Endothelial cell of umbilical vein (primary cell): Measurements from ENCODE around the gene TMTC1. TPM values are rescaled to one million over a fixed set of nuclear protein-coding genes. Genes with fewer than 3 reads are reported as not detected.

Experiments used
- BruUV-seq: library from RNA; stranded (reverse); fragments of 400-500 nt; replicated peaks from 2 replicates; lab custom pipeline; 2021; lab: Mats Ljungman, UMichigan
- CTCF ChIA-PET: fragments of 300-600, 350-600 bp; sonication (Branson Sonifier 250); formaldehyde crosslinking; loops from one replicate; lab custom pipeline; 2021; ENCODE audit warnings: antibody characterized with exemption, inconsistent platforms; lab: Charles Lee
- POLR2A ChIA-PET: fragments of 300-600, 350-600 bp; sonication (Branson Sonifier 250); formaldehyde crosslinking; loops from one replicate; lab custom pipeline; 2021; ENCODE audit warnings: antibody characterized with exemption, inconsistent platforms; lab: Charles Lee
- DNase-seq: peaks from one replicate; pipeline ENCODE4 v3.0.0-alpha.2; 2011; ENCODE audit warnings: low read depth, low spot score
- FAIRE-seq: peaks from 2 replicates; lab custom pipeline; 2011; peaks lifted over from hg19 to GRCh38; lab: Jason Lieb, UNC
- H2AFZ ChIP-seq: 2 replicates; pipeline ENCODE4 v1.6.0; 2012; ENCODE audit warnings: low read depth, low read length, control low read depth, inconsistent platforms
- H3K27ac ChIP-seq: 2 replicates; pipeline ENCODE4 v1.5.1; 2011; ENCODE audit warnings: low read depth, mild to moderate bottlenecking, control low read depth, low read length, moderate library complexity; ENCODE audit not compliant: insufficient read depth
- H3K27me3 ChIP-seq, 2 experiments: 2 replicates each; pipeline versions ENCODE4 v1.6.0 to v1.6.1; 2011; ENCODE audit warnings: low read length in 2 of 2, mixed read lengths in 1 of 2; ENCODE audit not compliant: control insufficient read depth in 2 of 2, insufficient read depth in 2 of 2
- H3K36me3 ChIP-seq, 2 experiments: 2 replicates in 1 of 2; 3 replicates in 1 of 2; pipeline ENCODE4 v1.5.1; 2011; ENCODE audit warnings: low read length in 2 of 2, mild to moderate bottlenecking in 1 of 2, moderate library complexity in 1 of 2; ENCODE audit not compliant: control insufficient read depth in 2 of 2, insufficient read depth in 2 of 2; ENCODE audit errors: extremely low read depth in 1 of 2
- H3K4me1 ChIP-seq: 3 replicates; pipeline ENCODE4 v1.5.1; 2011; ENCODE audit warnings: mild to moderate bottlenecking, low read length; ENCODE audit not compliant: control insufficient read depth, insufficient read depth; ENCODE audit errors: extremely low read depth
- H3K4me2 ChIP-seq: 2 replicates; pipeline ENCODE4 v1.6.1; 2011; ENCODE audit warnings: low read length, control low read depth, mixed read lengths; ENCODE audit not compliant: insufficient read depth
- H3K4me3 ChIP-seq, 3 experiments: fragments of 200-600 bp in 1 of 3; sonication (generic), shearing (Covaris generic) in 1 of 3; replicated peaks in 1 of 3; 2 replicates each; pipeline ENCODE4 v1.5.1; 2011 to 2016; ENCODE audit warnings: control low read depth in 3 of 3, low read length in 3 of 3, mild to moderate bottlenecking in 2 of 3, inconsistent platforms in 1 of 3, low read depth in 1 of 3, moderate library complexity in 1 of 3; ENCODE audit not compliant: insufficient read depth in 1 of 3
- H3K79me2 ChIP-seq: 2 replicates; pipeline ENCODE4 v1.6.0; 2012; ENCODE audit warnings: low read length, inconsistent platforms; ENCODE audit not compliant: control insufficient read depth, insufficient read depth
- H3K9ac ChIP-seq: replicated peaks from 2 replicates; pipeline ENCODE3; 2011; ENCODE audit warnings: low read length, control low read depth; ENCODE audit not compliant: insufficient read depth; ENCODE audit errors: extremely low read depth
- H3K9me1 ChIP-seq: replicated peaks from 3 replicates; pipeline ENCODE4 v1.6.0; 2011; ENCODE audit warnings: mild to moderate bottlenecking, low read length; ENCODE audit not compliant: control insufficient read depth, insufficient read depth; ENCODE audit errors: extremely low read depth
- H3K9me3 ChIP-seq: replicated peaks from 2 replicates; pipeline ENCODE4 v1.5.1; 2012; ENCODE audit warnings: low read length, inconsistent platforms; ENCODE audit not compliant: control insufficient read depth, insufficient read depth
- H4K20me1 ChIP-seq: replicated peaks from 2 replicates; pipeline ENCODE3; 2011; ENCODE audit warnings: mild to moderate bottlenecking, low read length; ENCODE audit not compliant: control insufficient read depth, insufficient read depth; ENCODE audit errors: extremely low read depth
- FOS ChIP-seq: IDR thresholded peaks from 2 replicates; pipeline ENCODE4 v1.6.1; 2011; ENCODE audit warnings: mild to moderate bottlenecking, low read length, moderate library complexity, borderline replicate concordance; ENCODE audit not compliant: insufficient read depth
- GATA2 ChIP-seq: IDR thresholded peaks from 2 replicates; pipeline ENCODE4 v1.7.0; 2011; ENCODE audit warnings: low read depth, mild to moderate bottlenecking, moderate library complexity, mixed read lengths, low read length; ENCODE audit not compliant: insufficient read length, insufficient read depth
- JUN ChIP-seq: IDR thresholded peaks from 2 replicates; pipeline ENCODE4 v1.6.1; 2011; ENCODE audit warnings: borderline replicate concordance, low read depth; ENCODE audit not compliant: insufficient read length, insufficient read depth
- MYC ChIP-seq: IDR thresholded peaks from one replicate; pipeline ENCODE4 v1.6.1; 2011; ENCODE audit warnings: mild to moderate bottlenecking, low read depth, low read length
- POLR2A ChIP-seq: IDR thresholded peaks from 2 replicates; pipeline ENCODE4 v1.6.1; 2012; ENCODE audit warnings: low read depth, mild to moderate bottlenecking, control low read depth, low read length
- POLR2AphosphoS5 ChIP-seq: IDR thresholded peaks from 2 replicates; pipeline ENCODE4 v1.6.1; 2012; ENCODE audit warnings: low read depth, mild to moderate bottlenecking, control low read depth, low read length, moderate library complexity; ENCODE audit not compliant: insufficient read depth
- dilution Hi-C: fragments of 300-500 bp; cut with MboI; formaldehyde crosslinking; loops from one replicate; pipeline ENCODE4 v1.15.0; 2019; ENCODE audit warnings: low sequenced_read_pairs; ENCODE audit not compliant: extremely low pct_ligation_motif_present
- intact Hi-C: fragments of 100-400 bp; cut with micrococcal nuclease; formaldehyde crosslinking; loops from one replicate; pipeline ENCODE4 v1.10.0; 2022
- polyA plus RNA-seq, 4 experiments: library from polyadenylated mRNA; depleted of rRNA in 3 of 4; stranded (reverse) in 3 of 4; unstranded in 1 of 4; fragments of >200 nt; gene quantifications; 2 replicates each; pipeline versions ENCODE4 v1.2.1 to v1.2.3, GENCODE V29; 2011 to 2012; ENCODE audit warnings: missing spikeins in 1 of 4
- total RNA-seq: library from RNA; stranded (reverse); gene quantifications from 2 replicates; pipeline ENCODE4 v1.2.3, GENCODE V29; 2021
- TF ChIP-seq, protein P1 (sequence below), 2 donors: IDR thresholded peaks; 1 replicate in 1 of 2; 2 replicates in 1 of 2; pipeline ENCODE4 v1.5.1; 2011; ENCODE audit warnings: low read length in 2 of 2, mild to moderate bottlenecking in 2 of 2, moderate library complexity in 2 of 2, control low read depth in 1 of 2, inconsistent platforms in 1 of 2, low read depth in 1 of 2; ENCODE audit not compliant: insufficient read depth in 1 of 2; ENCODE audit errors: extremely low read depth in 1 of 2

The TMTC1 gene
- total and polyA plus RNA-seq, 2 donors (not counting 3 experiments of a cell fraction or from before 2014, with no cell fraction given), result 5.4 to 5.9 TPM

DNA sequence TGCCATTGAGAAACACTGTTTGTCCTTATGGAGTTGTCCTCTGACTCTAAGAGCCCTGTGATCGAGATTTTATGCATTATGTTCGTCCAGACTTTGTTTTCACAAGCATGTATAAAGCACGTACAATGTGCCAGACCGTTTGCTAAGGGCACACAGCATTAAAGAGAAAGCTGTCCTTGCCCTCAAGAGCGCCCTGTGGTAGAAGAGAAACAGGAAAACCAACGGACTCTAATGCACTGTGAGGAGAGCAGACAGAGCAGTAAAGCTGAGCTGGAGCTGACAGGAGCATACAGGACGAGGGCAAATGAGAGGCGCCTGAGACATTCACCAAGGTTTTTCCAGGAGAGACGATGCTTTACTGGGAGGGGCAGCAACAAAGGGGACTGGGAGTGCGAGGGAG, 220.1 kb downstream of the TMTC1 start:
- no peak overlapping the region for H3K9ac ChIP-seq
- BruUV-seq, result no TSS peak
- no peaks in the 10 kb centered on the region for H3K79me2 ChIP-seq
- H4K20me1 ChIP-seq, result no peaks in the 10 kb centered on the region
- CTCF ChIA-PET, result interaction anchor here (1.0 to 3.1 kb wide), 2 partner anchors 11 to 18 kb away, joined by 4 to 11 read pairs; no protein-coding TSS in a partner anchor
- intact Hi-C loops (loop anchor here (2.0 to 10.0 kb wide), 4 partner anchors 163 to 541 kb away; no protein-coding TSS in a partner anchor), dilution Hi-C loops (no loop called here)
- no peak overlapping the region for H3K4me3 ChIP-seq
- no peaks in the 10 kb centered on the region for H3K9me3 ChIP-seq
- H2AFZ ChIP-seq, result peak overlapping the region; percentile 6
- H3K9me1 ChIP-seq, result no peaks in the 10 kb centered on the region
- H3K4me1 ChIP-seq, result peaks cover 25% of the 10 kb centered on the region
- no peaks in the 10 kb centered on the region for H3K27me3 ChIP-seq
- no peaks in the 10 kb centered on the region for H3K36me3 ChIP-seq
- TF ChIP-seq POLR2AphosphoS5 (no peak), MYC (no peak), POLR2A (no peak), JUN (no peak)
- H3K4me2 ChIP-seq, result no peak overlapping the region
- no peak overlapping the region for H3K27ac ChIP-seq
- POLR2A ChIA-PET, result no interaction called here
- DNase-seq (peak; percentile 30), FAIRE-seq (no peak)

DNA sequence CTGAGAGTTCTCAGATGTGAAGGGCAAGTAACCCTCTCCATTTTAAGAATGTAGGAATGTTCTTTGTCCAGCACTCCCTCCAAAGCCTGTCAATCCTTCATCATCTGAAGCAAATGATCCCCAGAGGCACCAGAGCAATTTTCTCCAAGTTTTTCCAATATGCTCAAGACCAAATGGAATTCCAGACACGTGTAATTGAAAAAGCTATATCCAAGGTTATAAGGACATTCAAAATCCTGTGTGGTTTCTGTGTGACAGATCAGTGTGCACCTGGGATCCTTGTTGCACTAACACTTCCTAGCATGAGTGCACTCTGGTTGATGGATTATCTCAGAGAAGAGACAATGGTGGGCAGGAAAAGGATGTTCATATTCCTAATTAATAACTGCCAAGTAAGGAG, 220.7 kb downstream of the TMTC1 start:
- BruUV-seq, result no TSS peak
- TF ChIP-seq MYC (no peak), JUN (no peak), GATA2 (no peak), POLR2A (no peak), FOS (no peak)
- TF ChIP-seq, protein P1, sequence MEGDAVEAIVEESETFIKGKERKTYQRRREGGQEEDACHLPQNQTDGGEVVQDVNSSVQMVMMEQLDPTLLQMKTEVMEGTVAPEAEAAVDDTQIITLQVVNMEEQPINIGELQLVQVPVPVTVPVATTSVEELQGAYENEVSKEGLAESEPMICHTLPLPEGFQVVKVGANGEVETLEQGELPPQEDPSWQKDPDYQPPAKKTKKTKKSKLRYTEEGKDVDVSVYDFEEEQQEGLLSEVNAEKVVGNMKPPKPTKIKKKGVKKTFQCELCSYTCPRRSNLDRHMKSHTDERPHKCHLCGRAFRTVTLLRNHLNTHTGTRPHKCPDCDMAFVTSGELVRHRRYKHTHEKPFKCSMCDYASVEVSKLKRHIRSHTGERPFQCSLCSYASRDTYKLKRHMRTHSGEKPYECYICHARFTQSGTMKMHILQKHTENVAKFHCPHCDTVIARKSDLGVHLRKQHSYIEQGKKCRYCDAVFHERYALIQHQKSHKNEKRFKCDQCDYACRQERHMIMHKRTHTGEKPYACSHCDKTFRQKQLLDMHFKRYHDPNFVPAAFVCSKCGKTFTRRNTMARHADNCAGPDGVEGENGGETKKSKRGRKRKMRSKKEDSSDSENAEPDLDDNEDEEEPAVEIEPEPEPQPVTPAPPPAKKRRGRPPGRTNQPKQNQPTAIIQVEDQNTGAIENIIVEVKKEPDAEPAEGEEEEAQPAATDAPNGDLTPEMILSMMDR (IDR thresholded peaks at IDR 0.05; ENCODE audit: extremely low read depth in 1 of 2, insufficient read depth in 1 of 2, low read depth in 1 of 2, low read length in 2 of 2), result no peak
- Histone ChIP-seq H3K36me3 (no peaks in the 10 kb centered on the region), H3K9me1 (no peaks in the 10 kb centered on the region), H2AFZ (no peak overlapping the region), H3K4me3 (no peak overlapping the region), H3K4me1 (peaks cover 25% of the 10 kb centered on the region), H3K79me2 (no peaks in the 10 kb centered on the region), H3K9me3 (no peaks in the 10 kb centered on the region), H3K4me2 (no peak overlapping the region), H4K20me1 (no peaks in the 10 kb centered on the region), H3K9ac (no peak overlapping the region), H3K27me3 (no peaks in the 10 kb centered on the region), H3K27ac (no peak overlapping the region)
- ChIA-PET POLR2A (no interaction called here), CTCF (interaction anchor here (0.6 to 3.1 kb wide), 4 partner anchors 10 to 19 kb away, joined by 3 to 11 read pairs (median 4); no protein-coding TSS in a partner anchor)
- DNase-seq, result no peak
- intact Hi-C loops, result loop anchor here (2.0 to 10.0 kb wide), 4 partner anchors 164 to 542 kb away; no protein-coding TSS in a partner anchor
- no peak for FAIRE-seq
- dilution Hi-C loops, result no loop called here
